H9 (cell line): ENCODE results near the gene NHLRC1. TPM values are rescaled to one million over a fixed set of nuclear protein-coding genes. Genes with fewer than 3 reads are reported as not detected.

Source experiments
- DNase-seq: peaks from one replicate; pipeline ENCODE4 v3.0.0-alpha.2; 2017
- H2AFZ ChIP-seq: one replicate; pipeline ENCODE4 v1.6.1; 2013; ENCODE audit warnings: mild to moderate bottlenecking, low read length, control low read depth, moderate library complexity
- H2AK5ac ChIP-seq: 2 replicates; pipeline ENCODE4 v1.6.1; 2013; ENCODE audit warnings: low read length, control low read depth, mixed read lengths; ENCODE audit not compliant: insufficient read length
- H2BK120ac ChIP-seq: one replicate; pipeline ENCODE4 v1.6.1; 2013; ENCODE audit warnings: low read depth, mild to moderate bottlenecking, low read length, control low read depth, inconsistent platforms; ENCODE audit not compliant: poor library complexity, severe bottlenecking
- H2BK12ac ChIP-seq: 2 replicates; pipeline ENCODE4 v1.6.1; 2013; ENCODE audit warnings: low read length, control low read depth, mixed read lengths, low read depth; ENCODE audit not compliant: insufficient read length
- H2BK15ac ChIP-seq: 2 replicates; pipeline ENCODE4 v1.6.1; 2013; ENCODE audit warnings: low read depth, low read length, control low read depth
- H2BK20ac ChIP-seq: one replicate; pipeline ENCODE4 v1.6.1; 2013; ENCODE audit warnings: low read depth, mild to moderate bottlenecking, low read length, control low read depth, inconsistent platforms; ENCODE audit not compliant: poor library complexity, severe bottlenecking
- H2BK5ac ChIP-seq: 2 replicates; pipeline ENCODE4 v1.6.1; 2013; ENCODE audit warnings: low read length, control low read depth, mixed read lengths; ENCODE audit not compliant: insufficient read length
- H3K14ac ChIP-seq: 2 replicates; pipeline ENCODE4 v1.6.1; 2013; ENCODE audit warnings: low read length, control low read depth; ENCODE audit not compliant: insufficient read depth
- H3K18ac ChIP-seq: 2 replicates; pipeline ENCODE4 v1.6.1; 2013; ENCODE audit warnings: low read depth, mild to moderate bottlenecking, mixed read lengths, low read length, control low read depth; ENCODE audit not compliant: insufficient read length
- H3K23ac ChIP-seq: 2 replicates; pipeline ENCODE4 v1.6.1; 2013; ENCODE audit warnings: low read length, control low read depth, mixed read lengths, low read depth; ENCODE audit not compliant: insufficient read length
- H3K23me2 ChIP-seq: 2 replicates; pipeline ENCODE4 v1.6.1; 2013; ENCODE audit warnings: low read depth, mild to moderate bottlenecking, mixed read lengths, low read length, control low read depth; ENCODE audit not compliant: insufficient read length, poor library complexity, severe bottlenecking
- H3K27ac ChIP-seq: 2 replicates; pipeline ENCODE4 v1.5.1; 2013; ENCODE audit warnings: low read length, control low read depth, mixed read lengths, low read depth; ENCODE audit not compliant: insufficient read length
- H3K27me3 ChIP-seq: 2 replicates; pipeline ENCODE4 v1.6.1; 2013; ENCODE audit warnings: low read length, control low read depth, inconsistent platforms; ENCODE audit not compliant: insufficient read depth
- H3K4ac ChIP-seq: 2 replicates; pipeline ENCODE4 v1.6.1; 2013; ENCODE audit warnings: low read depth, mild to moderate bottlenecking, control low read depth, inconsistent platforms, low read length, moderate library complexity
- H3K4me1 ChIP-seq: 2 replicates; pipeline ENCODE4 v1.6.1; 2013; ENCODE audit warnings: low read length, control low read depth, inconsistent platforms; ENCODE audit not compliant: insufficient read depth
- H3K4me2 ChIP-seq: 2 replicates; pipeline ENCODE4 v1.6.1; 2013; ENCODE audit warnings: low read length, control low read depth, mixed read lengths; ENCODE audit not compliant: insufficient read length, insufficient read depth
- H3K56ac ChIP-seq: 2 replicates; pipeline ENCODE4 v1.6.1; 2013; ENCODE audit warnings: low read depth, mild to moderate bottlenecking, mixed read lengths, low read length, control low read depth; ENCODE audit not compliant: insufficient read length
- H3K79me1 ChIP-seq: 2 replicates; pipeline ENCODE4 v1.6.1; 2013; ENCODE audit warnings: low read depth, mild to moderate bottlenecking, moderate library complexity, low read length, control low read depth, inconsistent platforms; ENCODE audit not compliant: insufficient read depth, poor library complexity, severe bottlenecking
- H3K79me2 ChIP-seq: 2 replicates; pipeline ENCODE4 v1.6.1; 2013; ENCODE audit warnings: low read length, control low read depth, inconsistent platforms; ENCODE audit not compliant: insufficient read depth
- H3K9ac ChIP-seq: 2 replicates; pipeline ENCODE4 v1.6.1; 2013; ENCODE audit warnings: low read length, control low read depth, mixed read lengths; ENCODE audit not compliant: insufficient read length; ENCODE audit errors: extremely low read depth
- H3K9me3 ChIP-seq: one replicate; pipeline ENCODE4 v1.6.1; 2013; ENCODE audit warnings: low read depth, low read length, inconsistent platforms; ENCODE audit not compliant: control insufficient read depth
- H3T11ph ChIP-seq: one replicate; pipeline ENCODE4 v1.6.1; 2013; ENCODE audit warnings: mild to moderate bottlenecking, low read length, control low read depth, inconsistent platforms
- H4K20me1 ChIP-seq: one replicate; pipeline ENCODE4 v1.6.1; 2013; ENCODE audit not compliant: control insufficient read depth, insufficient read length, insufficient read depth
- H4K5ac ChIP-seq: 2 replicates; pipeline ENCODE4 v1.6.1; 2013; ENCODE audit warnings: low read depth, mild to moderate bottlenecking, mixed read lengths, low read length, control low read depth; ENCODE audit not compliant: insufficient read length
- H4K8ac ChIP-seq: replicated peaks from 2 replicates; pipeline ENCODE4 v1.6.1; 2013; ENCODE audit warnings: low read length, control low read depth, mixed read lengths, low read depth; ENCODE audit not compliant: insufficient read length
- H4K91ac ChIP-seq: 2 replicates; pipeline ENCODE4 v1.6.1; 2013; ENCODE audit warnings: low read depth, mild to moderate bottlenecking, moderate library complexity, mixed read lengths, low read length, control low read depth; ENCODE audit not compliant: insufficient read length
- H3K27ac Mint-ChIP-seq, 3 experiments: 2 replicates in 2 of 3; 3 replicates in 1 of 3; pipeline ENCODE4 v1.8.0; 2020 to 2021; ENCODE audit warnings: mixed read lengths in 3 of 3, mild to moderate bottlenecking in 1 of 3, moderate library complexity in 1 of 3
- H3K27me3 Mint-ChIP-seq: 2 replicates; pipeline ENCODE4 v1.8.0; 2021; ENCODE audit warnings: low read depth, mild to moderate bottlenecking, moderate library complexity, mixed read lengths
- H3K36me3 Mint-ChIP-seq, 3 experiments: 2 replicates in 2 of 3; 3 replicates in 1 of 3; pipeline ENCODE4 v1.8.0; 2020 to 2021; ENCODE audit warnings: low read depth in 3 of 3, mixed read lengths in 3 of 3; ENCODE audit not compliant: insufficient read depth in 1 of 3
- H3K4me1 Mint-ChIP-seq, 2 experiments: 2 replicates each; pipeline ENCODE4 v1.8.0; 2020; ENCODE audit warnings: mixed read lengths in 2 of 2
- H3K4me3 Mint-ChIP-seq, 2 experiments: 2 replicates in 1 of 2; 3 replicates in 1 of 2; pipeline ENCODE4 v1.8.0; 2020 to 2021; ENCODE audit warnings: mild to moderate bottlenecking in 2 of 2, mixed read lengths in 2 of 2, moderate library complexity in 1 of 2
- H3K9me3 Mint-ChIP-seq, 2 experiments: 2 replicates in 1 of 2; 3 replicates in 1 of 2; pipeline ENCODE4 v1.8.0; 2020; ENCODE audit warnings: mild to moderate bottlenecking in 2 of 2, mixed read lengths in 2 of 2, moderate library complexity in 1 of 2
- CTCF ChIP-seq: fragments of 200-600 bp; sonication (generic); conservative IDR thresholded peaks from 3 replicates; pipeline ENCODE4 v1.8.0; 2021; ENCODE audit warnings: antibody characterized with exemption, mild to moderate bottlenecking
- WGBS: extraction: QIAGEN DNeasy Blood & Tissue Kit; methylation state at CpG from one replicate; pipeline ENCODE4 v1.1.7; 2013; ENCODE audit warnings: missing lambda C conversion rate, low lambda C conversion rate, mixed read lengths; ENCODE audit not compliant: insufficient read length; ENCODE audit errors: extremely low coverage; 5-methylcytosine and 5-hydroxymethylcytosine counted together
- total RNA-seq: library from RNA; stranded (reverse); gene quantifications from 2 replicates; pipeline ENCODE4 v1.2.1, GENCODE V29; 2021

NHLRC1 gene
- total RNA-seq, 1 experiment from 2014 or later, result 1.5 TPM

- Histone ChIP-seq H2BK15ac (no peak overlapping the region), H2AFZ (no peak overlapping the region), H2BK5ac (no peak overlapping the region), H3T11ph (no peak overlapping the region), H4K5ac (no peak overlapping the region), H3K4me1 (no peaks in the 10 kb centered on the region), H4K20me1 (no peaks in the 10 kb centered on the region), H3K23me2 (peaks cover 5% of the 10 kb centered on the region), H3K23ac (no peak overlapping the region), H4K91ac (no peak overlapping the region), H2BK20ac (no peak overlapping the region), H3K9ac (no peak overlapping the region), H2AK5ac (no peak overlapping the region), H3K27me3 (no peaks in the 10 kb centered on the region), H3K79me2 (no peaks in the 10 kb centered on the region), H3K27ac (no peak overlapping the region), H2BK120ac (no peak overlapping the region), H3K4me2 (no peak overlapping the region), H3K14ac (no peak overlapping the region), H3K56ac (no peak overlapping the region), H3K4ac (no peak overlapping the region), H3K18ac (no peak overlapping the region), H3K79me1 (no peaks in the 10 kb centered on the region), H4K8ac (no peak overlapping the region), H2BK12ac (no peak overlapping the region), H3K9me3 (no peaks in the 10 kb centered on the region)
- Mint-ChIP-seq H3K4me3 (peak overlapping the region; percentile 40 to 49; a peak in 4 of 5 replicates), H3K9me3 (no peaks in the 10 kb centered on the region; a peak in 1 of 5 replicates), H3K4me1 (peaks cover 8 to 9% of the 10 kb centered on the region in 2 experiments), H3K36me3 (no peaks in the 10 kb centered on the region), H3K27me3 (peaks cover 21% of the 10 kb centered on the region), H3K27ac (peak overlapping the region in 1 of 3 experiments; percentile 15; a peak in 1 of 7 replicates)
- WGBS, result no CpG with 5 or more reads among the region's 19 CpGs
- peak; percentile 66 for TF ChIP-seq CTCF
- DNase-seq, result peak; percentile 69
Observed at GRCh38 chr6:18121580-18122127, 823 bp downstream of the NHLRC1 start.
